Esophagus muscularis mucosa (tissue), 4 donors: Measurements from ENCODE around the gene KCNQ2. TPM values are rescaled to one million over a fixed set of nuclear protein-coding genes. Genes with fewer than 3 reads are reported as not detected.

Experiments
- DNase-seq: peaks from one replicate; pipeline ENCODE4 v3.0.0-alpha.2; 2017; ENCODE audit errors: extremely low spot score
- H3K27ac ChIP-seq, 4 donors: fragments of 200-600 bp; sonication (generic); replicated peaks in 1 of 4; 1 replicate in 3 of 4; 2 replicates in 1 of 4; pipeline ENCODE4 v1.5.1; 2016 to 2019; ENCODE audit warnings: mild to moderate bottlenecking in 1 of 4
- H3K27me3 ChIP-seq, 4 donors: fragments of 200-600 bp; sonication (generic); one replicate each; pipeline versions ENCODE4 v1.5.1 to v1.6.0; 2016 to 2019
- H3K36me3 ChIP-seq, 4 donors: fragments of 200-600 bp; sonication (generic); one replicate each; pipeline ENCODE4 v1.5.1; 2016 to 2019
- H3K4me1 ChIP-seq, 4 donors: fragments of 200-600 bp; sonication (generic); one replicate each; pipeline ENCODE4 v1.5.1; 2016 to 2019
- H3K4me3 ChIP-seq, 4 donors: fragments of 200-600 bp; sonication (generic); 1 replicate in 2 of 4; 2 replicates in 2 of 4; pipeline ENCODE4 v1.5.1; 2016 to 2019; ENCODE audit warnings: mild to moderate bottlenecking in 4 of 4, moderate library complexity in 1 of 4
- H3K9me3 ChIP-seq, 4 donors: fragments of 200-600 bp; sonication (generic); 1 replicate in 3 of 4; 2 replicates in 1 of 4; pipeline ENCODE4 v1.5.1; 2016 to 2019
- CTCF ChIP-seq, 3 experiments: fragments of 200-600 bp in 2 of 3; fragments of 450-650 bp in 1 of 3; sonication (generic) in 2 of 3; IDR thresholded peaks; one replicate each; pipeline ENCODE4 v1.5.1; 2017 to 2019; ENCODE audit warnings: antibody characterized with exemption in 3 of 3, mild to moderate bottlenecking in 2 of 3, moderate library complexity in 1 of 3
- EP300 ChIP-seq: sonication (generic); formaldehyde crosslinking; IDR thresholded peaks from one replicate; pipeline ENCODE4 v1.6.1; 2017; ENCODE audit warnings: antibody characterized with exemption
- POLR2A ChIP-seq: fragments of 450-650 bp; IDR thresholded peaks from one replicate; pipeline ENCODE4 v1.6.1; 2017; ENCODE audit warnings: antibody characterized with exemption, moderate library complexity, mild to moderate bottlenecking, low read depth
- POLR2AphosphoS5 ChIP-seq, 2 donors: sonication (generic); formaldehyde crosslinking; IDR thresholded peaks; one replicate each; pipeline ENCODE4 v1.6.1; 2017; ENCODE audit warnings: antibody characterized with exemption in 2 of 2
- WGBS: methylation state at CpG from one replicate; pipeline ENCODE4 v1.1.5; 2018; 5-methylcytosine and 5-hydroxymethylcytosine counted together
- intact Hi-C: fragments of 100-400 bp; cut with DNase I; formaldehyde crosslinking; loops from one replicate; pipeline ENCODE4 v1.15.1; 2023
- total RNA-seq, 4 donors: library from RNA; depleted of rRNA; stranded (reverse); fragments of >200 nt; gene quantifications; one replicate each; pipeline versions ENCODE4 v1.1.0 to v1.2.1, GENCODE V29; 2016

Gene KCNQ2
- total RNA-seq, 4 donors from 2014 or later = 0.11 to 1.6 (median 0.50) TPM; not detected in 1

- no peak for TF ChIP-seq EP300
- no peak for TF ChIP-seq CTCF (IDR thresholded peaks at IDR 0.05)
- TF ChIP-seq POLR2AphosphoS5 (IDR thresholded peaks at IDR 0.05) = no peak
- no peak for TF ChIP-seq POLR2A
- Histone ChIP-seq H3K4me1 (peaks cover 0 to 9% (median 9%) of the 10 kb centered on the region in 4 donors), H3K4me3 (no peak overlapping the region), H3K27ac (no peak overlapping the region), H3K36me3 (no peaks in the 10 kb centered on the region), H3K27me3 (peaks cover 0 to 91% (median 8%) of the 10 kb centered on the region in 4 donors), H3K9me3 (peaks cover 0 to 20% (median 17%) of the 10 kb centered on the region in 4 donors)
- WGBS = 66% methylated on average over 12 of the region's 12 CpGs
- DNase-seq = no peak
- intact Hi-C loops = no loop called here
Measured at GRCh38 chr20:63505723-63506122, 33.3 kb upstream of the KCNQ2 start.

- Histone ChIP-seq H3K27me3 (peaks cover 0 to 93% (median 9%) of the 10 kb centered on the region in 4 donors), H3K27ac (no peak overlapping the region), H3K9me3 (peaks cover 0 to 20% (median 17%) of the 10 kb centered on the region in 4 donors), H3K36me3 (no peaks in the 10 kb centered on the region), H3K4me3 (no peak overlapping the region), H3K4me1 (peaks cover 0 to 9% (median 9%) of the 10 kb centered on the region in 4 donors)
- intact Hi-C loops = no loop called here
- 75% methylated on average over 8 of the region's 8 CpGs for WGBS
- TF ChIP-seq CTCF (IDR thresholded peaks at IDR 0.05) (no peak), POLR2A (no peak), POLR2AphosphoS5 (IDR thresholded peaks at IDR 0.05) (no peak)
- no peak for DNase-seq
Measured at GRCh38 chr20:63505281-63505680, 32.8 kb upstream of the KCNQ2 start.

DNA sequence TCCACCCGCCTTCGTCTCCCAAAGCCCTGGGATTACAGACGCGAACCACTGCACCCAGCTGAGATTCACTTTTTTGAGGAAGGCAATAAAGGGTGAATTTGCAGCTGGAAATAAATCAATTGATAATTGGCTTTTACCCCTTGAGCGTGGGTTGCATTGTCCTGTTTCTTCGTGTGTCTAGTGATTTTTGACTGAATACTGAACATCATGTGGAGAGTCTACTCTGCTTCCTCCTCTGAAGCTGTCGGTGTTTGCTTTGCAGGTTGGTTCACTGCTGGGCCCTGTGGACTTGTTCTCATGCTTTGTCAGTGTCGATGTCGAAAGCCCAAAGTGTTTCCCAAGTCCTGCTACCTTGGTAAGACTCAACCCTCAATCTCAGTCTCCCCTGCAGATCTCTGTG, 32.2 kb upstream of the KCNQ2 start:
- WGBS = 88% methylated on average over 9 of the region's 9 CpGs
- DNase-seq = no peak
- no peak for TF ChIP-seq POLR2AphosphoS5 (IDR thresholded peaks at IDR 0.05)
- TF ChIP-seq EP300 = no peak
- no peak for TF ChIP-seq POLR2A
- TF ChIP-seq CTCF (IDR thresholded peaks at IDR 0.05) = no peak
- Histone ChIP-seq H3K36me3 (no peaks in the 10 kb centered on the region), H3K27me3 (peaks cover 0 to 93% (median 16%) of the 10 kb centered on the region in 4 donors), H3K4me3 (no peak overlapping the region), H3K9me3 (peaks cover 0 to 20% (median 17%) of the 10 kb centered on the region in 4 donors), H3K4me1 (peaks cover 1 to 14% (median 12%) of the 10 kb centered on the region in 4 donors), H3K27ac (no peak overlapping the region)
- intact Hi-C loops = no loop called here

GRCh38 chr20:63503524-63503923, 31.1 kb upstream of the KCNQ2 start:
- H3K4me3 ChIP-seq = no peak overlapping the region
- H3K27me3 ChIP-seq = peaks cover 0 to 93% (median 23%) of the 10 kb centered on the region in 4 donors
- 53% methylated on average over 7 of the region's 7 CpGs for WGBS
- peaks cover 12 to 25% (median 19%) of the 10 kb centered on the region in 4 donors for H3K4me1 ChIP-seq
- intact Hi-C loops = no loop called here
- H3K36me3 ChIP-seq = no peaks in the 10 kb centered on the region
- H3K9me3 ChIP-seq = peaks cover 0 to 20% (median 17%) of the 10 kb centered on the region in 4 donors
- H3K27ac ChIP-seq = no peak overlapping the region
- DNase-seq = no peak
- TF ChIP-seq EP300 (no peak), CTCF (IDR thresholded peaks at IDR 0.05) (no peak), POLR2AphosphoS5 (IDR thresholded peaks at IDR 0.05) (no peak), POLR2A (no peak)

GRCh38 chr20:63502671-63503172, 30.3 kb upstream of the KCNQ2 start:
- H3K27me3 ChIP-seq = peaks cover 4 to 93% (median 29%) of the 10 kb centered on the region in 4 donors

More at GRCh38 chr20:63502671-63503172, 30.3 kb upstream of the KCNQ2 start:
- intact Hi-C loops = no loop called here
- no CpG with 5 or more reads among the region's 15 CpGs for WGBS
- Histone ChIP-seq H3K4me3 (no peak overlapping the region), H3K27ac (no peak overlapping the region), H3K4me1 (peaks cover 18 to 33% (median 24%) of the 10 kb centered on the region in 4 donors), H3K36me3 (no peaks in the 10 kb centered on the region), H3K9me3 (peaks cover 0 to 20% (median 17%) of the 10 kb centered on the region in 4 donors)
- DNase-seq = no peak
- TF ChIP-seq CTCF (IDR thresholded peaks at IDR 0.05) (no peak), POLR2A (no peak), EP300 (no peak), POLR2AphosphoS5 (IDR thresholded peaks at IDR 0.05) (no peak)
